Suppressor macrophage treated with lipopolysaccharide for 4 hours (primary cell): ENCODE results near the gene ASMTL.
"Not testable (repeated sequence)": the region's sequence is repeated elsewhere in the genome, so short reads cannot be mapped to it uniquely, and the experiment has no call there.

Experiments
- DNase-seq: peaks from one replicate; pipeline ENCODE4 v3.0.0-alpha.2; 2020

ASMTL gene

GRCh38 chrX:1387141-1387776 lies 65.5 kb downstream of the ASMTL start:
- DNase-seq: no peak

GRCh38 chrX:1386338-1387127 lies 66.2 kb downstream of the ASMTL start:
- DNase-seq: no peak

DNA sequence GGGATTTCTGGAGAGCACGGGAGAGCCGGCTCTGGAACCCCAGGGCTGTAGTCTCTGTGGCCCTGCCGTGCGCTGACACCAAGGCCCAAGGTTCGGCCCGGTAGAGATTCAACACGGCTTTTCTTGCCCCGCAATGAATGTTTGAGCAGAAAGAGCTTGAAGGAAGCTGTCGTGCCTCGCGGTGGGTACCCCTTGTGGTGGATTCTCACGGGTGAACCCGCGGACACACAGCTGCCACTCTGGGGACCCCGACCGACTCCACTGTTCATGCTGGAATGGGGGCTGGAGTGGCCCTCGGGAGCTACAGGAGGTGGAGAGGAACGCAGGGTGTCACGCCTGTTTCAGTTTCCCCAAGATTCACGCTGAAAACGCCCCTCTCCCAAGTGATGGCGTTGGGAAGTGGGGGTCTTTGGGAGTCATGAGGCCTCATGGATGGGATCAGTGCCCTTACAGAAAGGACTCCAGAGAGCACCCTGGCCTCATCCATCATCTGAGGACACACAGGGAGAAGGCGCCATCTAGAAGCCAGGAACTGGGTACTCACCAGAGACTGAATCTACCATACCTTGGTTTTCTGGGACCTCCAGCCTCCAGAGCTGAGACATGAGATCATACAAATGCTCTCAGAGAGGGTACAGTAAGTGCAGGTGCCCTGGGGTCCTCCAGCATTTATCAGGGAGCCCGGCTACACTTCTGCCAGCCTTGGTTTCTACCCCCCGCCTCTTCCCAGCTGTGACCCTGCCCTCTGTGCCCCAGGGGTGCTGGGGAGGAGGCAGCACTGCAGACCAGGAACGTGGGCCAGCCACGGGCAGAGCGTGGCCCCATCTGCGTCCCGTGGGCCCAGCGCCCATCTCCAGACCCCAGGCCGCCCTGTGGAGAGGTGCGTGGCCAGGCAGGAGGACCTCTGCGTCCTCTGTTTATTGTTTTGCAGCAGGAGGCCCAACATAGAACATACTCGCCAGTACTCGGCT lies 67.2 kb downstream of the ASMTL start:
- no peak for DNase-seq

- DNase-seq: no peak
Observed at GRCh38 chrX:1384658-1385252, 68.0 kb downstream of the ASMTL start.

DNA sequence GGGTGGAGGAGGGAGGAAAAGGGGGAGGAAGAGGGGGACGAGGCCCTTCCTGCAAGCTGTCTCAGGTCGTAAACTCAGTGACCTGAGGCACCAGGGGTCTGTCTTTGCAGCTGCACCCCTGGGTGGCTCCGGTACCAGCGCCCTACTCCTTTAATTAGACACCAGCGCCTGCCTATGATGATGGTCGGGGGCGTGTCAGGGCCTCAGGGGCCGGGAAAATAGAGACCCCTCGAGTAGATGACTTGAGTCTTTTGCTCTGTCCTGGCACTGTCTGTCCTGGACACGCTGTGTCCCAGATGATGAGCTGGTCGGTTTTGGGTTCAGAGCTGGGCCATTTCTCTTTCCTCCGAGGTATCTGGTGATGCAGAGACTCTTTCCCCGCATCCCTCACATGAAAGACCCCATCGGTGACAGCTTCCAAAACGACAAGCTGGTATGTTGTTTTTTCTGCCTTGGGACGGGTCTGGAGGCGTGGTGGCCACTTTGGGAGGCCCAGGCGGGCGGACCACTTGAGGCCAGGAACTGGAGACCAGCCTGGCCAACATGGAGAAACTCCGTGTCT lies 72.0 kb downstream of the ASMTL start:
- no peak for DNase-seq

DNA sequence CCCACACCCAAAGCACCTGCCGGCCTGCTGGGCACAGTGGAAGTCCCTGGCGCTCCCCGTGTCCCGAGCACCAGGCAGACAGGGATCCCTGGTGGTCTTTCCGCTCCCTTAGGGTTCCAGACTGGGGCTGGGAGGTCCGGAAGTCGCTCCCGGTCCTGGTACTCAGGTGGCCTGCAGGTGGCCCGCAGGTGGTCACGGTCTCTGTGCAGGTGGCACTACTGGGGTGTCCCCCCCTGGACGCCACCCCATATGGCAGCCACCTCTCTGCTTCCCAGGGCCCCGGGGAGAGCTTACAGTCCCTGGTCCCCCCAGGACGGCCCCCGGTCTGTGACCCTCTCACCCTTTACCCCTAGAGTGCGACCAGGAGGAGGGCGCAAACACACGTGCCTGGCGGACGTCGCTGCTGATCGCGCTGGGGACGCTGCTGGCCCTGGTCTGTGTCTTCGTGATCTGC lies 74.4 kb downstream of the ASMTL start:
- no peak for DNase-seq

- no peak for DNase-seq
Observed at GRCh38 chrX:1368385-1368698, 84.4 kb downstream of the ASMTL start.

DNA sequence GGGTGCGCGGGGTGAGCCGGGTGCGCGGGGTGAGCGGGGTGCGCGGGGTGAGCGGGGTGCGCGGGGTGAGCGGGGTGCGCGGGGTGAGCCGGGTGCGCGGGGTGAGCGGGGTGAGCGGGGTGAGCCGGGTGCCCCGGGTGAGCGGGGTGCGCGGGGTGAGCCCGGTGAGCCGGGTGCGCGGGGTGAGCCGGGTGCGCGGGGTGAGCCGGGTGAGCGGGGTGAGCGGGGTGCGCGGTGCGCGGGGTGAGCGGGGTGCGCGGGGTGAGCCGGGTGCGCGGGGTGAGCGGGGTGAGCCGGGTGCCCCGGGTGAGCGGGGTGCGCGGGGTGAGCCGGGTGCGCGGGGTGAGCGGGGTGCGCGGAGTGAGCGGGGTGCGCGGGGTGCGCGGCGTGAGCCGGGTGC lies 86.3 kb downstream of the ASMTL start:
- DNase-seq: not testable (repeated sequence)

GRCh38 chrX:1361910-1362309 lies 90.8 kb downstream of the ASMTL start:
- DNase-seq: no peak

DNA sequence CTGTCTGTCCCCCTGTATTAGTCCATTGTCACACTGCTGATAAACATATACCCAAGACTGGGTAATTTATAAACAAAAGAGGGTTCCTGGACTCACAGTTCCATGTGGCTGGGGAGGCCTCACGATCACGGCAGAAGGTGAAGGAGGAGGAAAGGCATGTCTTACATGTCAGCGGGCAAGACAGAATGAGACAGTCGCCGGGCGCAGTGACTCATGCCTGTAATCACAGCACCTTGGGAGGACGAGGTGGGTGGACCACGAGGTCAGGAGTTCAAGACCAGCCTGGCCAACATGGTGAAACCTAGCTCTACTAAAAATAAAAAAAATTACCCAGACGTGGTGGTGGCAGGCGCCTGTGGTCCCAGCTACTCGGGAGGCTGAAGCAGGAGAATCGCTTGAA lies 91.4 kb downstream of the ASMTL start:
- DNase-seq: no peak

DNA sequence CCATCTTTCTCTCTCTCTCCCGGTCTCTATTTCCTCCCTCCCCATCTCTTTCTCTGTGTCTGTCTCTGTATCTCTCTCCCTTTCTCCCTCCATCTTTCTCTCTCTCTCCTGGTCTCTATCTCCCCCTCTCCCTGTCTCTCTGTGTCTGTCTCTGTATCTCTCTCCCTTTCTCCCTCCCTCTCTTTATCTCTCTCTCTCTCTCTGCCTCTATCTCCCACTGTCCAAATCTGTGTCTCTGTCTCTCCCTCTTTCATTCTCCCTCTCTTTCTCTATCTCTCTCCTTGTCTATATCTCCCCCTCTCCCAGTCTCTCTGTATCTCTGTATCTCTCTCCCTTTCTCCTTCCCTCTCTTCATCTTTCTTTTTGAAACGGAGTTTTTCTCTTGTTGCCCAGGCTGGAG lies 92.5 kb downstream of the ASMTL start:
- no peak for DNase-seq

DNA sequence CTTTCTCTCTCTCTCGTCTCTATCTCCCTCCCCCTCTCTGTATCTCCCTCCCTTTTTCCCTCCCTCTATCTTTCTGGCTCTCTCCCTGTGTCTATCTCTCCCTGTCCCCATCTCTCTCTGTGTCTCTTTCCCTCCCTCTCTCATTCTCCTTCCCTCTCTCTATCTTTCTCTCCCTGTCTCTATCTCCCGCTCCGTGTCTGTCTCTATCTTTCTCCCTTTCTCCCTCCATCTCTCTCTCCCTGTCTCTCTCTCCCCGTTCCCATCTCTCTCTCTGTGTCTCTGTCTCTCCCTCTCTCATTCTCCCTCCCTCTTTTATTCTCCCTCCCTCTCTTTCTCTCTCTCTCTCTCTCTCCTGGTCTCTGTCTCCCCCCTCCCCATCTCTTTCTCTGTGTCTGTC lies 93.2 kb downstream of the ASMTL start:
- no peak for DNase-seq

DNA sequence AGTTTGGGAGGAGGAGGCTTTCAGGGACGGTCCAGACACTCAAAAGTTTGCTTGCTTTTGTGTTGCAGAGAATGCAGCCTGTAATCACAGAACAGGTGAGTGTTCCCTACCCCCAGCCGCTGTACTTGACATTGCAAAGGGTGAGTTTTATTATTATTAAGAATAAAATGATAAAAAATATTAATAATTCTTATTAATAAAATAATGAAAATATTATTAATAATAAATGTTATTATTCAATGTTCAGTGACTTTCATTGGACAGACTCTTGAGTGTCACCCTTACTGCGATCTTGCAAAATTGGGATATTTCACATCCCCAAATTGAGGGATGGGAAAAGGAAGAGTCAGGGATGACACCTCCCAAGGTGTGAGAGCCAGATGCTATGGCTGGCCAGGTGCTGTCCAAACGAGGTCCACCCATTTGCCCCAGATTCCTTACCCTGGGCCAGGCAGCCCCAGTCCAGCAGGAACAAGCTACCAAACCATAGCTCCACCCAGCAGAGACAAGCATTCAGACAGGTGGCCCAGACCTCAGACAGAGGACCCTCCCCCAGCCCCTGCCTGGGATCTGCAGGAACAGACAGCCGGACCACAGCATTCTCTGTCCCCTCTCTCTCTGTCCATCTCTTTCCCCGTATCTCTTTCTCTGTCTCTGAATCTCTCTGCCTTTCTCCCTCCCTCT lies 93.8 kb downstream of the ASMTL start:
- no peak for DNase-seq

DNA sequence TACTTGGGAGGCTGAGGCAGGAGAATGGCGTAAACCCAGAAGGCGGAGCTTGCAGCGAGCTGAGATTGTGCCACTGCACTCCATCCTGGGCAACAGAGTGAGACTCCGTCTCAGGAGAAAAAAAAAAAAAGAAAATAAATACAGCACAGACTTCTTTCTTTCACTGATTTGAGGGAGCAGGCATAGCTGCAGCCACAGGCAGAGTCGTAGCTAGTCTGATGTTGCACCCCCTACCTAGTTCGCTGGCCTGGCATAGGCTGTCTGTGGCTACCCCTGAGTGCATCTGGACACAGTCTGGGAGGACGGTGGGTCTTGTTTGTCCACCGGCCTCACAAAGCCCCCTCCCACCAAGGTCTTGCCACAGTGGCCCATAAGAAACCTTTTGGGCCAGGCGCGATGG lies 94.7 kb downstream of the ASMTL start:
- DNase-seq: no peak

GRCh38 chrX:1355131-1356046 lies 97.3 kb downstream of the ASMTL start:
- DNase-seq: no peak

- no peak for DNase-seq
Observed at GRCh38 chrX:1354036-1355019, 98.4 kb downstream of the ASMTL start.
